Neural cell (in vitro differentiated cells): ENCODE measurements around the gene RNF44.

ENCODE experiments used
- EP300 ChIP-seq: fragments of 450-650 bp; conservative IDR thresholded peaks from 2 replicates; pipeline ENCODE4 v1.6.1; 2014; ENCODE audit warnings: antibody characterized with exemption, mild to moderate bottlenecking, moderate library complexity; ENCODE audit not compliant: poor library complexity, severe bottlenecking
- RAD21 ChIP-seq: fragments of 450-650 bp; conservative IDR thresholded peaks from 2 replicates; pipeline ENCODE4 v1.6.1; 2014; ENCODE audit warnings: antibody characterized with exemption, mild to moderate bottlenecking, moderate library complexity
- SMC3 ChIP-seq: fragments of 450-650 bp; conservative IDR thresholded peaks from 2 replicates; pipeline ENCODE4 v1.6.1; 2014; ENCODE audit warnings: antibody characterized with exemption, mild to moderate bottlenecking, moderate library complexity; ENCODE audit not compliant: poor library complexity
- TF ChIP-seq, protein P1 (sequence below): fragments of 450-650 bp; IDR thresholded peaks from 2 replicates; pipeline ENCODE4 v1.5.1; 2014; ENCODE audit warnings: antibody characterized with exemption, mild to moderate bottlenecking, moderate library complexity; ENCODE audit not compliant: poor library complexity, severe bottlenecking
- TF ChIP-seq, protein P2 (sequence below): IDR thresholded peaks from 2 replicates; pipeline ENCODE4 v1.6.1; 2012; ENCODE audit warnings: borderline replicate concordance

DNA sequence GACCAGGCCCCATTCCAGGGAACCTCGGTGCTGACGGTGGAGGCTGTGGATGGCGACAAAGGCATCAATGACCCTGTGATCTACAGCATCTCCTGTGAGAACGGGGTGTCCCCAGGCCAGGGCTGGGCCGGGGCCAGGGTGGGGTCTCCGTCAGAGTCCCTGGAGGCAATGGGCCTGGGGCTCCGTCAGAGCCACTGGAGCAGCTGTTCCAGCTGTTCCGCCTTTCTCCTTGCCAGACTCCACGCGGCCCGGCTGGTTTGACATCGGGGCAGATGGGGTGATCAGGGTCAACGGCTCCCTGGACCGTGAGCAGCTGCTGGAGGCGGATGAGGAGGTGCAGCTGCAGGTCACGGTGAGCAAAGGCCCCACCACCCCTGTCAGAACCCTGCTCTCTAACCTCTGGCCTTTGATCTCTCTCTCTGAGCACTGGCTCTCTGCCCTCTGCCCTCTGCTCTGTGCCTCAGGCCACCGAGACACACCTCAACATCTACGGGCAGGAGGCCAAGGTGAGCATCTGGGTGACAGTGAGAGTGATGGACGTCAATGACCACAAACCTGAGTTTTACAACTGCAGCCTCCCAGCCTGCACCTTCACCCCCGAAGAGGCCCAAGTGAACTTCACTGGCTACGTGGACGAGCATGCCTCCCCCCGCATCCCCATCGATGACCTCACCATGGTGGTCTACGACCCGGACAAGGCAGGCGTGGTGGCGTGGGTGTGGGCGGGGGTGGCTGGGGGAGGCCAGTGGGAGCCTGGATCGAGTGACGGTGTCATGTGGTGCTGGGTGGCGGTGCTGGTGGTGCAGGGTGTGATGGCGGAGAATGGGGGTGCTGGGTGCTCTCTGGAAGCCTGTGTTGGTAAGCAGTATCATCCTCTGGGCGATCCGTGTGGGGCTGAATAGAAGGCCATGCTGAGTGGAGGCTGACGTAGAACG, 38.6 kb upstream of the RNF44 start:
- TF ChIP-seq EP300 (no peak), RAD21 (no peak), SMC3 (no peak)
- TF ChIP-seq, protein P1, sequence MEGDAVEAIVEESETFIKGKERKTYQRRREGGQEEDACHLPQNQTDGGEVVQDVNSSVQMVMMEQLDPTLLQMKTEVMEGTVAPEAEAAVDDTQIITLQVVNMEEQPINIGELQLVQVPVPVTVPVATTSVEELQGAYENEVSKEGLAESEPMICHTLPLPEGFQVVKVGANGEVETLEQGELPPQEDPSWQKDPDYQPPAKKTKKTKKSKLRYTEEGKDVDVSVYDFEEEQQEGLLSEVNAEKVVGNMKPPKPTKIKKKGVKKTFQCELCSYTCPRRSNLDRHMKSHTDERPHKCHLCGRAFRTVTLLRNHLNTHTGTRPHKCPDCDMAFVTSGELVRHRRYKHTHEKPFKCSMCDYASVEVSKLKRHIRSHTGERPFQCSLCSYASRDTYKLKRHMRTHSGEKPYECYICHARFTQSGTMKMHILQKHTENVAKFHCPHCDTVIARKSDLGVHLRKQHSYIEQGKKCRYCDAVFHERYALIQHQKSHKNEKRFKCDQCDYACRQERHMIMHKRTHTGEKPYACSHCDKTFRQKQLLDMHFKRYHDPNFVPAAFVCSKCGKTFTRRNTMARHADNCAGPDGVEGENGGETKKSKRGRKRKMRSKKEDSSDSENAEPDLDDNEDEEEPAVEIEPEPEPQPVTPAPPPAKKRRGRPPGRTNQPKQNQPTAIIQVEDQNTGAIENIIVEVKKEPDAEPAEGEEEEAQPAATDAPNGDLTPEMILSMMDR: no peak
- TF ChIP-seq, protein P2, sequence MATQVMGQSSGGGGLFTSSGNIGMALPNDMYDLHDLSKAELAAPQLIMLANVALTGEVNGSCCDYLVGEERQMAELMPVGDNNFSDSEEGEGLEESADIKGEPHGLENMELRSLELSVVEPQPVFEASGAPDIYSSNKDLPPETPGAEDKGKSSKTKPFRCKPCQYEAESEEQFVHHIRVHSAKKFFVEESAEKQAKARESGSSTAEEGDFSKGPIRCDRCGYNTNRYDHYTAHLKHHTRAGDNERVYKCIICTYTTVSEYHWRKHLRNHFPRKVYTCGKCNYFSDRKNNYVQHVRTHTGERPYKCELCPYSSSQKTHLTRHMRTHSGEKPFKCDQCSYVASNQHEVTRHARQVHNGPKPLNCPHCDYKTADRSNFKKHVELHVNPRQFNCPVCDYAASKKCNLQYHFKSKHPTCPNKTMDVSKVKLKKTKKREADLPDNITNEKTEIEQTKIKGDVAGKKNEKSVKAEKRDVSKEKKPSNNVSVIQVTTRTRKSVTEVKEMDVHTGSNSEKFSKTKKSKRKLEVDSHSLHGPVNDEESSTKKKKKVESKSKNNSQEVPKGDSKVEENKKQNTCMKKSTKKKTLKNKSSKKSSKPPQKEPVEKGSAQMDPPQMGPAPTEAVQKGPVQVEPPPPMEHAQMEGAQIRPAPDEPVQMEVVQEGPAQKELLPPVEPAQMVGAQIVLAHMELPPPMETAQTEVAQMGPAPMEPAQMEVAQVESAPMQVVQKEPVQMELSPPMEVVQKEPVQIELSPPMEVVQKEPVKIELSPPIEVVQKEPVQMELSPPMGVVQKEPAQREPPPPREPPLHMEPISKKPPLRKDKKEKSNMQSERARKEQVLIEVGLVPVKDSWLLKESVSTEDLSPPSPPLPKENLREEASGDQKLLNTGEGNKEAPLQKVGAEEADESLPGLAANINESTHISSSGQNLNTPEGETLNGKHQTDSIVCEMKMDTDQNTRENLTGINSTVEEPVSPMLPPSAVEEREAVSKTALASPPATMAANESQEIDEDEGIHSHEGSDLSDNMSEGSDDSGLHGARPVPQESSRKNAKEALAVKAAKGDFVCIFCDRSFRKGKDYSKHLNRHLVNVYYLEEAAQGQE: no peak
